NCI-H510A (cell line): ENCODE measurements around the gene ATP11A.

Source experiments
- DNase-seq: peaks from one replicate; lab custom pipeline; 2025; lab: John Stamatoyannopoulos, UW

ATP11A gene

DNA sequence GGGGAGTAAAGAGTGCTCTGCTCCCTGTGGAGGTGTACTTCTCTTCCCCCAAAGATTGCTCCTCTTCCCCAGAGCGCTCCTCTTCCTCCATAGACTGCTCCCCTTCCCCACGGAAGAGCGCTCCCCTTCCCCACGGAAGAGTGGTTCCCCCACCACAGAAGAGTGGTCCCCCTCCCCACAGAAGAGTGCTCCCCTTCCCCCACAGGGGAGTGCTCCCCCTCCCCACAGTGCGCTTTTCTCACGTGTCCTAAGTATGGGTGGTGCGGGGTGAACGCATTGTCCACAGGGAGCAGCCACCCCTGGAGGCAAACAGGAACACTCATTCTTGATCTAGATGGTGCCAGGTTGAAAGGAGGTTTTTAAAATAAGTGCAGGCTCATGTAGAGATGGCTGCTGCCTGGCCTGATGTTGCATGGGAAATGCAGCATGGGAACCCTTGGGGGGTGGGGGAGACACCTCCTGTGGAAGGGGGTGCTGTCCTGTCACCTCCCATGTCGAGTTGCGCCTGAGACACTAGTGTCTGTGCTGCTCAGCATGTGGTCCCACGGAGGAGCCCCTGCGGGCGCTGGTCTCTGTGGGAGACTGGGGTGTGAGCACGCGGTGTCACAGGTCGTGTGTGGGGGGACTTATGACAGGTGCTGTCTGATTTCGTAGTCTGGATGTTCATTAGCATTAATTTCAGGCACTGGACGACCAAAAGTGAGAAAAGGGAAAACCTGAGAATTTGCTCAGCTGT, 52.2 kb downstream of the ATP11A start:
- DNase-seq, result no peak

- no peak for DNase-seq
Observed at GRCh38 chr13:112742583-112742982, 52.7 kb downstream of the ATP11A start.

DNA sequence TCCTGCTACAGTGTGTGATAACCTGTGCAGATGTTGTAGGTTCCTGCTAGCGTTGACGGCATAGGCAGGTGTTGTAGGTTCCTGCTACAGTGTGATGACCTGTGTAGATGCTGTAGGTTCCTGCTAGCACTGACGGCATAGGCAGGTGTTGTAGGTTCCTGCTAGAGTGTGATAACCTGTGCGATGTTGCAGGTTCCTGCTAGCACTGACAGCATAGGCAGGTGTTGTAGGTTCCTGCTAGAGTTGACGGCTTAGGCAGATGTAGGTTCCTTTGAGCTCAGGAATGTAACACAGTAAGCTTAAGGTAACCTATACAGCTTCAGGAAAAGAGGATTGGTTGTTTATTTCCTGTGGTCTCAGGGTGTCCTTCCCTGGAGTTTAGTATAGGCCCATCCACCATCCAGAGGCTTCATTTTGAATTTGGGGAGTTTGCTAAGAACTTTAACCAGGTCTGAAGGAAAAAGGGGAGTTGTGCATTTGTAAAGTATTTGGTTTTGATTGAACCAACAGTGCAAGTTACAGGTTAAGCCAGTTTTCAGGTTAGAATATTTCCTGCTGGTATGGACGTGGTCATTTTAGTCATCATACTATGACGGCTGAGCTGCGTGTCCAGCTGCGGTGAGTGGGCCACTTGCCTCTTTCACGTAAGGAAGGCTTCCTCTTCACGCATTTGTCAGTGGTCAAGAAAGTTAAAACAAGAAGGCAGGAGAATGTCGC, 53.8 kb downstream of the ATP11A start:
- no peak for DNase-seq

- DNase-seq, result no peak
Observed at GRCh38 chr13:112744168-112745021, 54.6 kb downstream of the ATP11A start.

GRCh38 chr13:112746044-112746443, 56.2 kb downstream of the ATP11A start:
- no peak for DNase-seq

- no peak for DNase-seq
Observed at GRCh38 chr13:112747256-112747655, 57.4 kb downstream of the ATP11A start.

DNA sequence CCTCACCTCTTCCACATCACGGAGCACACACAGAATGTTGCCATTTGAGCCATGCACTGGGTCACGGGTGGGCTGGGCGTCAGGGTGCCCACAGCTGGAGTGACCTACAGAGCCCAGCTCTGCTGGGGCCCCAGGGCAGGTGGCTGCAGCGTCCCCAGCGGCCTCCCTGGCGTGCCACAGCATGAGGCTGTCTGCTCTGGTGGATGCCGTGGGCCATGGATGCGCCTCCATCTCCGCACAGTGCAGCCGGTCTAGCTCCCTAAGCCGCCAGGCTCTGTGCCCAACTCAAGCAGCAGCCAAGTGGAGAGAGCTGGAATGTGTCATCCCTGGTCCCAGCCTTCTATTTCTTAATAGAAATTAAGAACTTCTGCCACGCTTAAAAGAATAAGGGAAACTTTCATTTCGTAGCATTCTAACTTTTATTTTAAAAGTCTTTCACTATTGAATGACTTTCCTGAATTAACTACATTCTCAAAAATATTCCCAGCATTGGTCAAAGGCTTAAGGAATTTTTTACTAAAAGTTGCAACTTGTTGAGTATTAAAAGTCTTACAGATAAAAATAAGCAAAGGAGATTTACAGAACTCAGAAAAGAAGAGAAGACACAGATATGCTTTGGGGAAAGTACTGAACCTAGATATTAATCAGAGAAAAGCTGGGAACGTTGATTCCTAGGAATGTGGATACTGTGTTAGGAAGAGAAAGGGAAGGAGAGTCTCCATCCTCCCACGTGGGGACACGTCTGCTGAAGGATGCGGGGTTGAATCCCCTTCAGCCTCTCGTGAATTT, 59.3 kb downstream of the ATP11A start:
- DNase-seq, result no peak

DNA sequence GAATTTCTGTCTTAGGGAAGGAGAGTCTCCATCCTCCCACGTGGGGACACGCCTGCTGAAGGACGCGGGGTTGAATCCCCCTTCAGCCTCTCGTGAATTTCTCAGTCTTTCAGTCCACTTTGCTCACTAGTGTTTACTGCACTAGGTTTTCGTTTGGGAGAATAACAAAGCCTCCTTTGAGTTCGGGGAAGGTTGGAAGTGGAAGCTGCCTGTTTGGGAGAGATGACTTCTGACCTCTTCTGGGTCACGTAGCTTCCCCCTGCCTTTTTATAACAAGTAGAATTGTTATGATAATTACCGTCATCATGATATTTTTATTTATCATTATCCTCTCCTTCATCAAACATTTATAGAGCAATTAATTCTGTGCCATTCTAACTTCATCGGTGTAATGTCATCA, 60.7 kb downstream of the ATP11A start:
- DNase-seq, result no peak

GRCh38 chr13:112751617-112752016, 61.8 kb downstream of the ATP11A start:
- no peak for DNase-seq

DNA sequence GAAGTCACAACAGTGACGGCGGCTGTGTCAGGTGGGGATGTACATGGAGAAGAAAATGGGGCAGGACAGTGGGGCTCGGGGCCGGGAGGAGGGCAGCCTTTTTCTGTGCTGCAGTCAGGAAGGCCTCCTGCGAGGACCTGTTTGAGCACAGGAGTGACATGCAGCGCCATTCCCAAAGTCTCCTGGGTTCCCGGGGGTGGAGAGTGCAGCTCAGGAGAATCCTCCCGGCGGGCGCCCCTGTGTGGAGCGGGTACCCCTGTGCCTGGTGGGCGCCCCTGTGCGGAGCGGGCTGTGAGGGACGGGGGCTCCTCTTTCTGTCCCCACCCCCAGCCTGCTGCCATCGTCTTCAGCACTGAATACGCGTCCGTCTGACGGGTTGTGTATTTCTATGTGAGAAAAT, 62.4 kb downstream of the ATP11A start:
- DNase-seq, result no peak

DNA sequence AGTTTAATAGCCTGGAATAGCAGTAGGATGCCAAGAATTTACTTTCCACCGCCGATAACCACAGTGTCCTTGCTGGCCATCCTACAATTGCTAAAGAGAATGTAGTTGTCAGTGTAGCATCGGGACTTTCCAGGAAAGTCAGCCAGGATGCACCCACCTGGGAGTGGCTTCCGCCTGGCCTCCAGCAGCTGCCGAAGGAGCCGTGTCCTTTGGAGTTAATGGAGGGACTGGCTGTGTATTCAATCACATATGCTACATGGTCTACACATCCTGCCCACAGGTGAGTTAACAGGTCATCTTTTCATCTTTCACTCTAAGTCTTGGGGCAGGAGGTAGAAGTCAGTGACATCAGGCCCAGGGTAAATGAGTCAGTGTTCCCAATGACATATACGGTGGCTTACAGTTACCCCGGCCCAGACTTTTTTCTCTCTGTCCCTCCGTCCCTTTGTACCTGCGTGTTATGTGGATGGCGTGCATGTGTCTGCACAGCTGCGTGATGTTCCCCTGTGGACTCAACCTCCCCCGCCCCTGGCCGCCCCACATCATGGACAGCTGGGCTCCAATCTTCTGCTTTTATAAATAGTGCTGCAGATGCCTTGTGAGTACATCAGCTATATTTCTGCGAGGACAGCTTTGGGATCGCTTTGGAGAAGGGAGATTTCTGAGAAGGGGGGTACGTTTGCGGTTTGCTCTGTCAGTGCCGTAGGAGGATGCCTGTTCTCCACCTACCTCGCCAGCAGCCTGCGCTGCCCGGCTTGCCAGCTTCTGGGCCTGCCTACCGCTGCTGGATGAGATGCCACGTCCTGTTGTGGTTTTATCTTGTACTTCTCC, 63.1 kb downstream of the ATP11A start:
- no peak for DNase-seq

- DNase-seq, result no peak
Observed at GRCh38 chr13:112753833-112754232, 64.0 kb downstream of the ATP11A start.

GRCh38 chr13:112754281-112755025, 64.6 kb downstream of the ATP11A start:
- DNase-seq, result no peak

DNA sequence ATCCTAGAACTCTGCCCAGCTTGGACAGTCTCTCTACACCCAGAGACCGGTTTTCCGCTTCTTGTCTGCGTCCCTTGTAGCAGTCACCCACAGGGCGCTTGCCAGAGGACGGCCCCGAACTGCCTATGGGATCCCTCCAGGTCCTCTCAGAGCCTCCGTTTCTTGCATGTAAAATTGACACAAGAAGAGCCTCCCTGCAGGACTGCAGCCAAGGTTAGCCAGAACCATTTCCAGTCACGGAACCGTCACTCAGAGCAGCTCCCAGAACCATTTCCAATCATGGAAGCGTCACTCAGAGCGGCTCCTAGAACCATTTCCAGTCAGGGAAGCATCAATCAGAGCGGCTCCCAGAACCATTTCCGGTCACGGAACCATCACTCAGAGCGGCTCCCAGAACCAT, 65.5 kb downstream of the ATP11A start:
- DNase-seq, result no peak

GRCh38 chr13:112756081-112756480, 66.2 kb downstream of the ATP11A start:
- no peak for DNase-seq

DNA sequence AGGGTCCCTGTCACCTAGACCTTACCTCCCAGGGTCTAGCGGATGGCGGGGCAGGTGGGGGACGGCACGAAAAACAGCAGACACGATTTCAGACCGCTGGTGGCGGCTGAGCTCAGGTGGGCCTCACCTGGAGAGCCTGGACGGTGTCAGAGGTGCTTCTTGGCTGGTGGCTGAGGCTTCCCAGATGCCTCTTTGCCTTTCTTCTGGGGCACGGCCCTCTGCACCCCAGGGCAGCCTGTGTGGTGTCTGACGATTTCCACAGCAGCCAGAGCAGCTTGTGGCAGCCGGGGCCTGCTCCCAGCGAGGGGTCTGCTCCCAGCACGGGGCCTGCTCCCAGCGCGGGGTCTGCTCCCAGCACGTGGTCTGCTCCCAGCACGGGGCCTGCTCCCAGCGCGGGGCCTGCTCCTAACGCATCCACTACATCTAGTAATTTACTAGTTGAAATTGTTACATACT, 66.7 kb downstream of the ATP11A start:
- no peak for DNase-seq

DNA sequence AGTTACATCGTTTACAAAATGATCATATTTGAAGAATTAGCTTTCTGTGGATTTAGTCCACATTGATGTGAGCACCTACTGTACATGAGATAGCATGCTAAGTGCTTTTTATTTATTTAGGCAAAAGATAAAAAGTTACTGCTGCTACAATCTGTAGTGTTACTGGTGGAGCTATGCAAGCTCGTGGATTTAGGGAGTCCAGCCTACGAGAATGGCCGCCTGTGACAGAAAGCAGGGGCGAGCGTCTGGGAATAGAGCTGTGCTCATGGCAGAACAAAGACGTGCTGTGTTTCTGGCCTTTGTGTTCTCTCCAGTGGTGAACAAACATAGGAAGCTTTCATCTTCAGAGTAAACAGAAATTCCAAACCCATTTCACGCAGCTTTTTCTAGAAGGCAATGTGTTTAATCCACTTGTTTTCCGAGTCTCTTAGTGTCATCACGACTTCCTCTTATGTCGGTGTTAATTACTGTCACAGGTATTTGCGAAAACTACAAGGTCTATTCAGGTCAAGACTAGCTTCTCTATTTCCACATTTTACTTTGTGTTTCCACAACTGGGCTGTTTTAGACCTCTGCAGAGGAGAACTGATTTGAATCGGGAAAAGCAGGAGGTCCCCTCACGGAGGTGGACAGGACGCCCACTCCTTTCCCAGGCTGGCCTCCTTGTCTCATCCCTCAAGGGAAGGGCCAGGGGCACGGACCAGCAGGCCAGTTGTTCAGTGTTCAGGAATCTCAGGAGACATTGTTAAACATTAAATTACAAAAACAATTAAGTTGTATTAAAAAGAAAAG, 67.3 kb downstream of the ATP11A start:
- DNase-seq, result no peak

- no peak for DNase-seq
Observed at GRCh38 chr13:112757759-112758086, 67.9 kb downstream of the ATP11A start.

- DNase-seq, result no peak
Observed at GRCh38 chr13:112759053-112759452, 69.2 kb downstream of the ATP11A start.

GRCh38 chr13:112759827-112760226, 70.0 kb downstream of the ATP11A start:
- DNase-seq, result no peak
